B cell (primary cell): ENCODE measurements around the gene RUFY4. TPM values are rescaled to one million over a fixed set of nuclear protein-coding genes. Genes with fewer than 3 reads are reported as not detected.

Experiments
- ATAC-seq: fragments of 200-7000 bp; cut with Tn5 transposase; one replicate; pipeline ENCODE4 v1.10.0; 2021; ENCODE audit warnings: low read depth, mild to moderate bottlenecking, moderate number of reproducible peaks, moderate library complexity
- CTCF ChIA-PET: fragments of 350-600 bp; sonication (Branson Sonifier 250); formaldehyde crosslinking; loops from one replicate; lab custom pipeline; 2021; ENCODE audit warnings: antibody characterized with exemption, inconsistent platforms; lab: Charles Lee
- POLR2A ChIA-PET: fragments of 350-600 bp; sonication (Branson Sonifier 250); formaldehyde crosslinking; loops from one replicate; lab custom pipeline; 2021; ENCODE audit warnings: antibody characterized with exemption; lab: Charles Lee
- DNase-seq: peaks from one replicate; pipeline ENCODE4 v3.0.0; 2013
- H2AFZ ChIP-seq: 2 replicates; pipeline ENCODE4 v1.6.1; 2012; ENCODE audit warnings: mild to moderate bottlenecking, low read depth, low read length; ENCODE audit not compliant: insufficient read depth, poor library complexity, severe bottlenecking
- H3K27ac ChIP-seq, 2 donors: 1 replicate in 1 of 2; 2 replicates in 1 of 2; pipeline ENCODE4 v1.5.1; 2012 to 2013; ENCODE audit warnings: low read length in 2 of 2, mild to moderate bottlenecking in 2 of 2, moderate library complexity in 1 of 2
- H3K27me3 ChIP-seq, 4 experiments: fragments of 200-600 bp in 1 of 4; sonication (generic) in 1 of 4; replicated peaks in 1 of 4; 1 replicate in 2 of 4; 2 replicates in 2 of 4; pipeline versions ENCODE4 v1.6.1 to v1.7.0; 2013 to 2016; ENCODE audit warnings: low read length in 3 of 4, mild to moderate bottlenecking in 2 of 4, mixed read lengths in 1 of 4, moderate library complexity in 1 of 4; ENCODE audit not compliant: insufficient read depth in 4 of 4, control insufficient read depth in 3 of 4; ENCODE audit errors: control extremely low read depth in 1 of 4
- H3K36me3 ChIP-seq, 2 experiments: replicated peaks in 1 of 2; 1 replicate in 1 of 2; 2 replicates in 1 of 2; pipeline versions ENCODE4 v1.6.1 to v1.7.1; 2013; ENCODE audit warnings: low read length in 1 of 2; ENCODE audit not compliant: insufficient read depth in 2 of 2, control insufficient read depth in 1 of 2; ENCODE audit errors: control extremely low read depth in 1 of 2, extremely low read depth in 1 of 2
- H3K4me1 ChIP-seq, 2 donors: fragments of 200-600 bp in 1 of 2; sonication (generic) in 1 of 2; 1 replicate in 1 of 2; 2 replicates in 1 of 2; pipeline versions ENCODE4 v1.5.1 to v1.6.1; 2013 to 2017; ENCODE audit warnings: low read length in 2 of 2; ENCODE audit not compliant: control insufficient read depth in 2 of 2, insufficient read depth in 2 of 2
- H3K4me2 ChIP-seq: replicated peaks from 2 replicates; pipeline ENCODE3; 2012; ENCODE audit warnings: mild to moderate bottlenecking, low read depth, low read length; ENCODE audit not compliant: poor library complexity, severe bottlenecking
- H3K4me3 ChIP-seq, 5 experiments: fragments of 200-600 bp in 1 of 5; sonication (generic) in 1 of 5; 1 replicate in 3 of 5; 2 replicates in 2 of 5; pipeline versions ENCODE4 v1.5.1 to v1.7.0; 2011 to 2016; ENCODE audit warnings: low read length in 4 of 5, mild to moderate bottlenecking in 4 of 5, low read depth in 2 of 5, control low read depth in 1 of 5, moderate library complexity in 1 of 5; ENCODE audit not compliant: insufficient read depth in 1 of 5; ENCODE audit errors: control extremely low read depth in 1 of 5, extremely low read depth in 1 of 5
- H3K79me2 ChIP-seq: fragments of 200-600 bp; sonication (generic); one replicate; pipeline ENCODE4 v1.6.0; 2016; ENCODE audit warnings: low read length; ENCODE audit not compliant: control insufficient read depth, insufficient read depth
- H3K9ac ChIP-seq: fragments of 200-600 bp; sonication (generic); 2 replicates; pipeline ENCODE4 v1.6.1; 2017; ENCODE audit warnings: mild to moderate bottlenecking, low read length, moderate library complexity
- H3K9me3 ChIP-seq, 3 donors: one replicate each; pipeline versions ENCODE4 v1.6.1 to v1.7.1; 2013; ENCODE audit warnings: low read length in 2 of 3; ENCODE audit not compliant: control insufficient read depth in 2 of 3, insufficient read depth in 1 of 3; ENCODE audit errors: control extremely low read depth in 1 of 3
- H4K20me1 ChIP-seq: 2 replicates; pipeline ENCODE4 v1.6.0; 2012; ENCODE audit warnings: mild to moderate bottlenecking, low read length; ENCODE audit not compliant: insufficient read depth, control insufficient read depth, poor library complexity, severe bottlenecking
- H3K27ac Mint-ChIP-seq: one replicate; pipeline ENCODE4 v1.8.0; 2021; ENCODE audit warnings: mixed read lengths
- H3K27me3 Mint-ChIP-seq: one replicate; pipeline ENCODE4 v1.8.0; 2021; ENCODE audit warnings: mixed read lengths
- H3K4me1 Mint-ChIP-seq: one replicate; pipeline ENCODE4 v1.8.0; 2021; ENCODE audit warnings: mixed read lengths
- H3K4me3 Mint-ChIP-seq: one replicate; pipeline ENCODE4 v1.8.0; 2021; ENCODE audit warnings: mixed read lengths
- H3K9me3 Mint-ChIP-seq: one replicate; pipeline ENCODE4 v1.8.0; 2022; ENCODE audit warnings: mixed read lengths; ENCODE audit not compliant: insufficient read depth
- CTCF ChIP-seq: fragments of 200-600 bp; IDR thresholded peaks from one replicate; pipeline ENCODE4 v1.8.0; 2022; ENCODE audit warnings: antibody characterized with exemption, mild to moderate bottlenecking
- EZH2 ChIP-seq: IDR thresholded peaks from 2 replicates; pipeline ENCODE4 v1.6.1; 2012; ENCODE audit warnings: borderline replicate concordance, low read depth, mild to moderate bottlenecking, moderate library complexity, low read length; ENCODE audit not compliant: insufficient read depth, poor library complexity, severe bottlenecking
- WGBS: methylation state at CpG from one replicate; pipeline ENCODE4 v1.1.5; 2013; ENCODE audit warnings: missing lambda C conversion rate; ENCODE audit not compliant: insufficient coverage; 5-methylcytosine and 5-hydroxymethylcytosine counted together
- intact Hi-C: fragments of 100-400 bp; cut with micrococcal nuclease; formaldehyde crosslinking; loops from one replicate; pipeline ENCODE4 v1.10.0; 2022
- polyA plus RNA-seq: library from polyadenylated mRNA; depleted of rRNA; stranded (reverse); fragments of >200 nt; gene quantifications from 2 replicates; pipeline ENCODE4 v1.2.3, GENCODE V29; 2012
- total RNA-seq, 2 donors: library from RNA; stranded (reverse); fragments of 120-200 nt in 1 of 2; gene quantifications; 1 replicate in 1 of 2; 2 replicates in 1 of 2; pipeline versions ENCODE4 v1.2.3 to v1.2.4, GENCODE V29; 2013 to 2022

Gene RUFY4
- total and polyA plus RNA-seq, 2 donors (not counting 1 experiment from before 2014, with no cell fraction given): 0.34 TPM; not detected in 1

- intact Hi-C loops: no loop called here
- ChIA-PET POLR2A (no interaction called here), CTCF (no interaction called here)
- ATAC-seq (no peak), DNase-seq (no peak)
- peaks cover 0 to 4% of the 10 kb centered on the region in 2 donors for H3K4me1 ChIP-seq
- Mint-ChIP-seq H3K4me1 (peaks cover 3% of the 10 kb centered on the region), H3K27ac (no peak overlapping the region), H3K9me3 (peaks cover 10% of the 10 kb centered on the region), H3K4me3 (no peak overlapping the region), H3K27me3 (peaks cover 3% of the 10 kb centered on the region)
- TF ChIP-seq EZH2: no peak
- TF ChIP-seq CTCF: no peak
- H3K4me3 ChIP-seq: no peak overlapping the region
- H2AFZ ChIP-seq: no peak overlapping the region
- 90% methylated on average over 2 of the region's 3 CpGs for WGBS
- no peaks in the 10 kb centered on the region for H3K36me3 ChIP-seq
- no peak overlapping the region for H3K9ac ChIP-seq
- no peak overlapping the region for H3K27ac ChIP-seq
- no peak overlapping the region for H3K4me2 ChIP-seq
- H4K20me1 ChIP-seq: no peaks in the 10 kb centered on the region
- H3K27me3 ChIP-seq: peaks cover 0 to 3% (median 0%) of the 10 kb centered on the region in 4 experiments
- no peaks in the 10 kb centered on the region for H3K79me2 ChIP-seq
- peaks cover 0 to 2% (median 0%) of the 10 kb centered on the region in 3 donors for H3K9me3 ChIP-seq
These were observed 14.3 kb downstream of the RUFY4 start for GRCh38 chr2:218083352-218083676.

GRCh38 chr2:218086478-218086877 lies 17.4 kb downstream of the RUFY4 start:
- POLR2A ChIA-PET: no interaction called here
- H3K27me3 Mint-ChIP-seq: peaks cover 21% of the 10 kb centered on the region

More at GRCh38 chr2:218086478-218086877, 17.4 kb downstream of the RUFY4 start:
- Histone ChIP-seq H3K4me1 (no peaks in the 10 kb centered on the region), H4K20me1 (no peaks in the 10 kb centered on the region), H3K27me3 (peaks cover 0 to 7% (median 0%) of the 10 kb centered on the region in 4 experiments), H3K79me2 (no peaks in the 10 kb centered on the region), H3K9me3 (peaks cover 0 to 2% (median 0%) of the 10 kb centered on the region in 3 donors), H3K9ac (no peak overlapping the region), H3K27ac (no peak overlapping the region), H3K4me3 (no peak overlapping the region), H2AFZ (no peak overlapping the region), H3K4me2 (no peak overlapping the region), H3K36me3 (no peaks in the 10 kb centered on the region)
- TF ChIP-seq EZH2: no peak
- no peak for TF ChIP-seq CTCF
- no peak for DNase-seq
- intact Hi-C loops: no loop called here
- ATAC-seq: no peak
- Mint-ChIP-seq H3K27ac (no peak overlapping the region), H3K4me1 (no peaks in the 10 kb centered on the region), H3K4me3 (no peak overlapping the region), H3K9me3 (peaks cover 10% of the 10 kb centered on the region)
- CTCF ChIA-PET: no interaction called here
